ENCODE data around the gene SH3YL1. TPM values are rescaled to one million over a fixed set of nuclear protein-coding genes. Genes with fewer than 3 reads are reported as not detected.

Gene SH3YL1
- total and polyA plus RNA-seq, 2 experiments from 2014 or later = 15.8 to 35.1 TPM

DNA sequence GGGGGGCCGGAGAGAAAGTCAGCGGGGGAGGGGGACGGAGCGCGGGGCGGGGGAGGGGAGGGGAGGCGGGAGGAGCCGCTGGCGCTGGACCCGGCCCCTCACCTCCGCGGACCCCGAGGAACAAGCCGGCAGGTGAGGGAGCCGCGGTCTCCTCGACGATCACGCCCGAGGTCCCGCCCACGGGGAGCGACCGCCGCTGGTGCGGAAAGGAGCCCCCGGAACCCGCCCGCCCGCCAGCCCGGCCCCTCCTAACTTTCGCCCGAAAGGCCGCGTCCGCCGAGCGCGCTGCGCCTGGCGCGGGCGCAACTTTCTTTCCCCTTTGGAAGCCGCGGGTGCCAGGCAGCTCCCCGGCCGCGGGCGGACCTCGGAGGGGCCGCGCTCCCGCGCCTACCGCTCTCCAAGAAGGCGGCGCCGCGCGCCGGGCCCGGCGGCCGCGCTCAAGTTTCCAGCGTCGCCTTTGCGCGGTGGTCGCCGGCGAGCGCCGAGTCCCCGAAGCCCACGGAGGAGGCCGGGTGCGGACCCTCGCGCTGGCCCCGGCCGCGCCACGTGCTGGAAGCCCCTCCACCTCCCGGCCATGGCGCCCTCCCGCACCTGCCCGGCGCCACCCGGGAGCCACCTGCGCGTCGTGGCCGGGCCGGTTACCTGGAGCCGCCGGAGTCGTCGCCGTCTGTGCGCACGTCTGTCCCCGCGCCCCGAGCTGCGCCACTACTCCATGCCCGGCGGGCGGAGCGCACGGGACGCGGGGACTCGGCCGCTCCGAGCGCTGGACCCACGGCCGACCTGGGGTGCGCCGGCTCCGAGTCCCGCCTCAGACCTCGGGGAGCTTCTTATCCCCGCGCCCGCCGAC is 24.3 kb upstream of the SH3YL1 start, which contains the start of gene ALKAL2:
ALKAL2 (minus strand) TSS at position 181 of the 847 bp plus-strand sequence. CDS start 256 bp downstream, outside the sequence.
- H3K4me1 ChIP-seq (ENCODE audit: low read depth) = peaks cover 7% of the 10 kb centered on the region
- no peaks in the 10 kb centered on the region for H3K36me3 ChIP-seq
- no peaks in the 10 kb centered on the region for H3K9me3 ChIP-seq (ENCODE audit: low read depth)
- no peak within 1 kb of the TSS for H3K27ac ChIP-seq
- DNase-seq (ENCODE audit: low read depth in 1 of 2, low spot score in 1 of 2) = peak in 1 of 2 donors; percentile 29
- peak within 1 kb of the TSS; percentile 24 for H3K4me3 ChIP-seq
- TF ChIP-seq, protein P1, sequence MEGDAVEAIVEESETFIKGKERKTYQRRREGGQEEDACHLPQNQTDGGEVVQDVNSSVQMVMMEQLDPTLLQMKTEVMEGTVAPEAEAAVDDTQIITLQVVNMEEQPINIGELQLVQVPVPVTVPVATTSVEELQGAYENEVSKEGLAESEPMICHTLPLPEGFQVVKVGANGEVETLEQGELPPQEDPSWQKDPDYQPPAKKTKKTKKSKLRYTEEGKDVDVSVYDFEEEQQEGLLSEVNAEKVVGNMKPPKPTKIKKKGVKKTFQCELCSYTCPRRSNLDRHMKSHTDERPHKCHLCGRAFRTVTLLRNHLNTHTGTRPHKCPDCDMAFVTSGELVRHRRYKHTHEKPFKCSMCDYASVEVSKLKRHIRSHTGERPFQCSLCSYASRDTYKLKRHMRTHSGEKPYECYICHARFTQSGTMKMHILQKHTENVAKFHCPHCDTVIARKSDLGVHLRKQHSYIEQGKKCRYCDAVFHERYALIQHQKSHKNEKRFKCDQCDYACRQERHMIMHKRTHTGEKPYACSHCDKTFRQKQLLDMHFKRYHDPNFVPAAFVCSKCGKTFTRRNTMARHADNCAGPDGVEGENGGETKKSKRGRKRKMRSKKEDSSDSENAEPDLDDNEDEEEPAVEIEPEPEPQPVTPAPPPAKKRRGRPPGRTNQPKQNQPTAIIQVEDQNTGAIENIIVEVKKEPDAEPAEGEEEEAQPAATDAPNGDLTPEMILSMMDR (IDR thresholded peaks at IDR 0.05; ENCODE audit: low read depth, low read length) = no peak
- H3K27me3 ChIP-seq = peaks cover 88% of the 10 kb centered on the region

DNA sequence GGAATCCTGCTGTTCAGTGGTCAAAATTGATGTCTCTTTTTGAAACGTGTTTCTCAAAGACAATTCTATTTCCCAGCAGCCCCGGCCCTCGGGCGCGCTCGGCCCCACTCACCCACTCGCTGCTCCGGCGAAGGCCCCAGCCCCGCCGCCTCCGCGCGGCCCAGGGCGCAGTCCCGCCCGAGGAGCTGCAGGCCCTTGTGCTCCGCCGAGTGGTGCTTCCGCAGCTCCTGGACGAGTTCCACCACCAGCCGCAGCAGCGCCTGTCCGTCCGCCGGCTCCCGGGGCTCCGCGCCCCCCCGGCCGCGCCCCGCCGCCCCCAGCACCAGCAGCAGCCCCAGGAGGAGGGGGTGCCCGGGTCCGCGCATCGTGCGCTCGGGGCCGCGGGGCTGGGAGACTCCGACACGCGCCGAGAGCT is 23.6 kb upstream of the SH3YL1 start:
- Histone ChIP-seq H3K27ac (no peak overlapping the region), H3K4me1 (ENCODE audit: low read depth) (peaks cover 7% of the 10 kb centered on the region), H3K27me3 (peaks cover 84% of the 10 kb centered on the region), H3K4me3 (peak overlapping the region; percentile 24), H3K9me3 (ENCODE audit: low read depth) (no peaks in the 10 kb centered on the region), H3K36me3 (no peaks in the 10 kb centered on the region)
- TF ChIP-seq, protein P1 (IDR thresholded peaks at IDR 0.05; ENCODE audit: low read depth, low read length) = no peak
- DNase-seq (ENCODE audit: low read depth in 1 of 2, low spot score in 1 of 2) = peak; percentile 50 to 52

DNA sequence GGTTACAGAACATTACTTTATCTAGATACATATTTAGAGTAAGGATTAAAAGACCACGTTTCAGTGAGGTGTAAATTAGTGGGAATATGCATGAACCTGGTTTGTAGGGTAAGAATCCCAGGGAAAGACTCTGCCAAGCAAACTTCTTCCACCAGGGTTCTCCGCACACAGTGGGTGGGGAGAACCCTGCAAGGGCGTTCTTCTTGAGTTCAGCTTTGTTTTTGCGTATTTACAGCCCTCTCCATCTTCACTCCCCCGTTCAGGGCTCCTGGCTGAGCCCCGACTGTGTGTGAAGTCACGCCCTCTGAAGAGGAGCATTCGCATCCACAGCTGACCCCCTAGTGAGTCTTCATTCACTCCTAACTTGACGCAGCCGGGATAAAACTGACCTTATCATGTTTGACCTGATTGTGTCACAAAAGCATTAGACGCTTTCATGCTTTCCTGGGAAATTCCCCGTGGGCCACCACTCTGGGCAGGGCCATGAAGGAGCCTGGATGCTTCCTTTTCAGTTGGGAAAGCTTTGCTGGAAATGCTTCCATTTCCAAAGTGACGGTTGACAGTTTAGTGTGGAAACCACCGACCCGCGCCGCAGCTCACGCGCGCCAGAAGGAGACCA is 23.1 kb upstream of the SH3YL1 start:
- Histone ChIP-seq H3K36me3 (no peaks in the 10 kb centered on the region), H3K9me3 (ENCODE audit: low read depth) (no peaks in the 10 kb centered on the region), H3K4me3 (peak overlapping the region; percentile 24), H3K27me3 (peaks cover 78% of the 10 kb centered on the region), H3K4me1 (ENCODE audit: low read depth) (peaks cover 7% of the 10 kb centered on the region), H3K27ac (no peak overlapping the region)
- TF ChIP-seq, protein P1 (IDR thresholded peaks at IDR 0.05; ENCODE audit: low read depth, low read length) = no peak
- peak in 1 of 2 donors; percentile 16 for DNase-seq (ENCODE audit: low read depth in 1 of 2, low spot score in 1 of 2)

DNA sequence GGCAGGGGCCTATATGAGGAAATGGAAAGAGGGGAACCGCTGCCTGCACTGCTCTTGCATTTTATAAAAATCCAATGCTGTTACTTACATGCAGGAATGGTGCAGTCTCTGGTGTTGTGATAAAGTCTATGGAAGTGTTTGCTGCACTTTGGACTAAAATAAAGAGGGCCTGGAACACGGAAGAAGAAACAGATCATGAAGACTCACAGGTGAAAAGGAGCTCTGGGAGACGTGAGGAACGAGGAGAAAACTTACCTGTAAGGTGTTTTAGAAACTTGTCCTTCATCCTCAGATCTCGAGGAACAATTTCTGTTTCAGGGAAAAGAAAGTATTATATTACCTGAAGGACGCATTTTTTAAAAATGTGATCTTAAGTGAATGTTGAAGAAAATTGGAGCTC is 22.2 kb upstream of the SH3YL1 start:
- Histone ChIP-seq H3K36me3 (no peaks in the 10 kb centered on the region), H3K27ac (no peak overlapping the region), H3K27me3 (peaks cover 69% of the 10 kb centered on the region), H3K4me1 (ENCODE audit: low read depth) (peaks cover 7% of the 10 kb centered on the region), H3K4me3 (no peak overlapping the region), H3K9me3 (ENCODE audit: low read depth) (no peaks in the 10 kb centered on the region)
- TF ChIP-seq, protein P1 (IDR thresholded peaks at IDR 0.05; ENCODE audit: low read depth, low read length) = no peak
- no peak for DNase-seq (ENCODE audit: low read depth in 1 of 2, low spot score in 1 of 2)

DNA sequence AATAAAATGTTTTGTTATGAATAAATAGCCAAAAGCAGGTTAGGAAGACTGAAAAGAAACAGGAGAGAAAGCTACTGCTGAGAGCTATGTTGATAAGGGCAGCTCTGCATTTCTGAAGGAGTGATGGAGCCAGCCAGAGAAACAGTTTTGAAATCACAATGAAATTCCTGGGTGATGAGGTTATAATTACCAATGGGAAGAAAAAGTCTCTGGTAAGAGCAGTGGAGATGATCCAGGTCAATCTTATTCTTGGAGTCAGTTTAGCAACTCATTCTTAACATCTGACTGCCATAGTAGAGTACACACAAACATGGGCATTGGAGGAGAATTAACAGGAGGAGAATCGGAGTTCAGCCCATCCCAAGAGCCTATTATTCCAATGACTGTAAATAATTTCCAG is 21.7 kb upstream of the SH3YL1 start:
- H3K27me3 ChIP-seq = peaks cover 64% of the 10 kb centered on the region
- no peaks in the 10 kb centered on the region for H3K36me3 ChIP-seq
- peaks cover 7% of the 10 kb centered on the region for H3K4me1 ChIP-seq (ENCODE audit: low read depth)
- DNase-seq (ENCODE audit: low read depth in 1 of 2, low spot score in 1 of 2) = peak in 1 of 2 donors; percentile 76
- no peaks in the 10 kb centered on the region for H3K9me3 ChIP-seq (ENCODE audit: low read depth)
- no peak overlapping the region for H3K27ac ChIP-seq
- H3K4me3 ChIP-seq = no peak overlapping the region
- TF ChIP-seq, protein P1 (IDR thresholded peaks at IDR 0.05; ENCODE audit: low read depth, low read length) = no peak

All from cardiac muscle cell (in vitro differentiated cells and primary cell).